Neural progenitor cell (in vitro differentiated cells): ENCODE results near the gene ZNF200. TPM values are rescaled to one million over a fixed set of nuclear protein-coding genes. Genes with fewer than 3 reads are reported as not detected.

Source experiments
- DNase-seq: peaks from one replicate; pipeline ENCODE4 v3.0.0-alpha.2; 2016; ENCODE audit warnings: low spot score
- H2AFZ ChIP-seq: fragments of 200-600 bp; sonication (generic); replicated peaks from 2 replicates; pipeline ENCODE4 v1.6.1; 2016; ENCODE audit warnings: antibody characterized with exemption
- H3F3A ChIP-seq: fragments of 200-600 bp; sonication (generic); 2 replicates; pipeline ENCODE4 v1.6.1; 2016; ENCODE audit warnings: antibody characterized with exemption, low read depth
- H3K27ac ChIP-seq: fragments of 200-600 bp; sonication (generic); 2 replicates; pipeline ENCODE4 v1.5.1; 2016; ENCODE audit warnings: mild to moderate bottlenecking
- H3K27me3 ChIP-seq: fragments of 200-600 bp; sonication (generic); 2 replicates; pipeline ENCODE4 v1.6.1; 2016; ENCODE audit warnings: mild to moderate bottlenecking, moderate library complexity
- H3K36me3 ChIP-seq: fragments of 200-600 bp; sonication (generic); 2 replicates; pipeline ENCODE4 v1.5.1; 2016
- H3K4me1 ChIP-seq: fragments of 200-600 bp; sonication (generic); 2 replicates; pipeline ENCODE4 v1.6.1; 2016; ENCODE audit warnings: mixed run types
- H3K4me2 ChIP-seq: fragments of 200-600 bp; sonication (generic); 2 replicates; pipeline ENCODE4 v1.6.1; 2016
- H3K4me3 ChIP-seq: fragments of 200-600 bp; sonication (generic); 2 replicates; pipeline ENCODE4 v1.5.1; 2016
- H3K79me2 ChIP-seq: fragments of 200-600 bp; sonication (generic); 2 replicates; pipeline ENCODE4 v1.6.1; 2016; ENCODE audit warnings: low read depth
- H3K9ac ChIP-seq: fragments of 200-600 bp; sonication (generic); 2 replicates; pipeline ENCODE4 v1.6.1; 2016
- H3K9me3 ChIP-seq: fragments of 200-600 bp; sonication (generic); 2 replicates; pipeline ENCODE4 v1.5.1; 2016; ENCODE audit warnings: low read depth
- H4K20me1 ChIP-seq: fragments of 200-600 bp; sonication (generic); 2 replicates; pipeline ENCODE4 v1.6.1; 2016; ENCODE audit warnings: low read depth
- H3K27ac Mint-ChIP-seq: 3 replicates; pipeline ENCODE4 v1.8.0; 2021; ENCODE audit warnings: mixed read lengths
- H3K27me3 Mint-ChIP-seq: 2 replicates; pipeline ENCODE4 v1.8.0; 2022; ENCODE audit warnings: low read depth, mild to moderate bottlenecking, inconsistent platforms, moderate library complexity, mixed read lengths; ENCODE audit not compliant: insufficient read depth
- H3K36me3 Mint-ChIP-seq: 3 replicates; pipeline ENCODE4 v1.8.0; 2021; ENCODE audit warnings: mixed read lengths
- H3K4me1 Mint-ChIP-seq: 3 replicates; pipeline ENCODE4 v1.8.0; 2021; ENCODE audit warnings: mixed read lengths
- H3K4me3 Mint-ChIP-seq: 3 replicates; pipeline ENCODE4 v1.8.0; 2021; ENCODE audit warnings: mild to moderate bottlenecking, moderate library complexity, mixed read lengths
- H3K9me3 Mint-ChIP-seq: 3 replicates; pipeline ENCODE4 v1.8.0; 2020; ENCODE audit warnings: mixed read lengths
- CTCF ChIP-seq: fragments of 200-600 bp; sonication (generic); IDR thresholded peaks from 2 replicates; pipeline ENCODE4 v1.5.1; 2017; ENCODE audit warnings: antibody characterized with exemption, mild to moderate bottlenecking
- EZH2 ChIP-seq: fragments of 200-600 bp; sonication (generic); IDR thresholded peaks from 2 replicates; pipeline ENCODE4 v1.6.1; 2017; ENCODE audit warnings: antibody characterized with exemption, mild to moderate bottlenecking, moderate library complexity
- EZH2phosphoT487 ChIP-seq: fragments of 200-600 bp; sonication (generic); IDR thresholded peaks from 2 replicates; pipeline ENCODE4 v1.6.1; 2017; ENCODE audit warnings: antibody characterized with exemption
- total RNA-seq: library from RNA; depleted of rRNA; stranded (reverse); fragments of >200 nt; gene quantifications from 2 replicates; pipeline ENCODE4 v1.2.3, GENCODE V29; 2015; ENCODE audit warnings: low replicate concordance

The ZNF200 gene
- total RNA-seq, 1 donor from 2014 or later = 10.1 TPM

- peak overlapping the region; percentile 39 for H3K9ac ChIP-seq
- Mint-ChIP-seq H3K9me3 (peaks cover 15% of the 10 kb centered on the region), H3K4me1 (peaks cover 15% of the 10 kb centered on the region), H3K27ac (peak overlapping the region; percentile 90), H3K27me3 (peaks cover 19% of the 10 kb centered on the region), H3K36me3 (peaks cover 31% of the 10 kb centered on the region), H3K4me3 (peak overlapping the region; percentile 98)
- H3K27me3 ChIP-seq = peaks cover 13% of the 10 kb centered on the region
- peak overlapping the region; percentile 86 for H3K4me3 ChIP-seq
- TF ChIP-seq EZH2 (no peak), CTCF (peak; percentile 6)
- H3K4me1 ChIP-seq = peaks cover 10% of the 10 kb centered on the region
- peaks cover 37% of the 10 kb centered on the region for H3K79me2 ChIP-seq
- peak overlapping the region; percentile 95 for H3K27ac ChIP-seq
- H3K36me3 ChIP-seq = no peaks in the 10 kb centered on the region
- no peaks in the 10 kb centered on the region for H3K9me3 ChIP-seq
- H2AFZ ChIP-seq = peak overlapping the region; percentile 94
- H4K20me1 ChIP-seq = no peaks in the 10 kb centered on the region
- peak; percentile 86 for DNase-seq
- peak overlapping the region; percentile 95 for H3K4me2 ChIP-seq
- peaks cover 21% of the 10 kb centered on the region for H3F3A ChIP-seq
Measured at GRCh38 chr16:3282103-3282729, 47.3 kb upstream of the ZNF200 start.

GRCh38 chr16:3281222-3281820 lies 46.4 kb upstream of the ZNF200 start:
- peak overlapping the region; percentile 98 for H3K4me3 Mint-ChIP-seq
- no peak overlapping the region for H3K4me2 ChIP-seq

GRCh38 chr16:3276679-3277078 lies 41.7 kb upstream of the ZNF200 start:
- Histone ChIP-seq H3K9ac (no peak overlapping the region), H3K9me3 (no peaks in the 10 kb centered on the region), H3F3A (peaks cover 4% of the 10 kb centered on the region), H3K36me3 (no peaks in the 10 kb centered on the region), H3K27ac (no peak overlapping the region), H3K79me2 (no peaks in the 10 kb centered on the region), H3K4me1 (no peaks in the 10 kb centered on the region), H2AFZ (no peak overlapping the region), H3K4me3 (no peak overlapping the region), H4K20me1 (no peaks in the 10 kb centered on the region), H3K27me3 (peaks cover 24% of the 10 kb centered on the region), H3K4me2 (no peak overlapping the region)
- Mint-ChIP-seq H3K4me3 (no peak overlapping the region), H3K4me1 (peaks cover 6% of the 10 kb centered on the region), H3K27me3 (peaks cover 10% of the 10 kb centered on the region), H3K36me3 (no peaks in the 10 kb centered on the region), H3K27ac (no peak overlapping the region), H3K9me3 (peaks cover 3% of the 10 kb centered on the region)
- no peak for TF ChIP-seq EZH2
- TF ChIP-seq CTCF = no peak
- no peak for TF ChIP-seq EZH2phosphoT487
- no peak for DNase-seq

More at GRCh38 chr16:3281222-3281820, 46.4 kb upstream of the ZNF200 start:
- Histone ChIP-seq H3K9ac (no peak overlapping the region), H3K27me3 (peaks cover 22% of the 10 kb centered on the region), H3K9me3 (no peaks in the 10 kb centered on the region), H3K4me1 (peaks cover 10% of the 10 kb centered on the region), H3F3A (peaks cover 21% of the 10 kb centered on the region), H3K27ac (no peak overlapping the region), H3K4me3 (no peak overlapping the region), H3K79me2 (peaks cover 30% of the 10 kb centered on the region), H3K36me3 (no peaks in the 10 kb centered on the region), H2AFZ (no peak overlapping the region), H4K20me1 (no peaks in the 10 kb centered on the region)
- Mint-ChIP-seq H3K27ac (no peak overlapping the region), H3K9me3 (peaks cover 7% of the 10 kb centered on the region), H3K27me3 (peaks cover 17% of the 10 kb centered on the region), H3K4me1 (peaks cover 15% of the 10 kb centered on the region), H3K36me3 (peaks cover 23% of the 10 kb centered on the region)
- no peak for TF ChIP-seq CTCF
- TF ChIP-seq EZH2 = no peak
- DNase-seq = no peak
